ENCODE results near the gene GPR107.

Gene GPR107

GRCh38 chr9:130137081-130137640, 83.5 kb downstream of the GPR107 start (continued):
- TF ChIP-seq ZNF8 (CRISPR knock-in tag; IDR thresholded peaks at IDR 0.05) (no peak), ZNF565 (CRISPR knock-in tag; conservative IDR thresholded peaks at IDR 0.05; ENCODE audit: low read depth) (no peak), PPARA (CRISPR knock-in tag; IDR thresholded peaks at IDR 0.05; ENCODE audit: borderline replicate concordance) (no peak)

GRCh38 chr9:130137641-130138081, 84.0 kb downstream of the GPR107 start:
- no peak for ATAC-seq
- TF ChIP-seq ESRRG (CRISPR knock-in tag; IDR thresholded peaks at IDR 0.05) (no peak), SNAI2 (CRISPR knock-in tag; IDR thresholded peaks at IDR 0.05) (no peak), ZFP30 (CRISPR knock-in tag; IDR thresholded peaks at IDR 0.05) (no peak), ZNF8 (CRISPR knock-in tag; IDR thresholded peaks at IDR 0.05) (no peak), PATZ1 (CRISPR knock-in tag; IDR thresholded peaks at IDR 0.05; ENCODE audit: borderline replicate concordance) (no peak), CREB5 (CRISPR knock-in tag; IDR thresholded peaks at IDR 0.05; ENCODE audit: low read depth) (no peak), ZNF70 (CRISPR knock-in tag; IDR thresholded peaks at IDR 0.05) (no peak), ZFP3 (CRISPR knock-in tag; IDR thresholded peaks at IDR 0.05) (no peak), GLIS3 (CRISPR knock-in tag; IDR thresholded peaks at IDR 0.05) (no peak), ZC3H10 (CRISPR knock-in tag; IDR thresholded peaks at IDR 0.05) (no peak), PPARA (CRISPR knock-in tag; IDR thresholded peaks at IDR 0.05; ENCODE audit: borderline replicate concordance) (no peak), TSHZ2 (CRISPR knock-in tag; IDR thresholded peaks at IDR 0.05) (no peak), ARNTL (CRISPR knock-in tag; IDR thresholded peaks at IDR 0.05; ENCODE audit: borderline replicate concordance, low read depth) (no peak), BACH2 (CRISPR knock-in tag; IDR thresholded peaks at IDR 0.05; ENCODE audit: borderline replicate concordance) (no peak)

GRCh38 chr9:130138171-130138653, 84.5 kb downstream of the GPR107 start:
- peak; percentile 82 for ATAC-seq
- TF ChIP-seq BACH2 (CRISPR knock-in tag; IDR thresholded peaks at IDR 0.05; ENCODE audit: borderline replicate concordance), result no peak

- no peak for TF ChIP-seq BACH2 (CRISPR knock-in tag; IDR thresholded peaks at IDR 0.05; ENCODE audit: borderline replicate concordance)
- no peak for TF ChIP-seq ZFP3 (CRISPR knock-in tag; IDR thresholded peaks at IDR 0.05)
- no peak for TF ChIP-seq TOX (CRISPR knock-in tag; IDR thresholded peaks at IDR 0.05; ENCODE audit: borderline replicate concordance)
- no peak for TF ChIP-seq ARNTL (CRISPR knock-in tag; IDR thresholded peaks at IDR 0.05; ENCODE audit: borderline replicate concordance, low read depth)
- no peak for TF ChIP-seq OSR1 (CRISPR knock-in tag; IDR thresholded peaks at IDR 0.05)
- TF ChIP-seq ZC3H10 (CRISPR knock-in tag; IDR thresholded peaks at IDR 0.05), result no peak
- no peak for TF ChIP-seq CSRNP3 (CRISPR knock-in tag; IDR thresholded peaks at IDR 0.05)
- no peak for TF ChIP-seq GLIS3 (CRISPR knock-in tag; IDR thresholded peaks at IDR 0.05)
- no peak for TF ChIP-seq ZFP30 (CRISPR knock-in tag; IDR thresholded peaks at IDR 0.05)
- no peak for TF ChIP-seq CSDC2 (CRISPR knock-in tag; IDR thresholded peaks at IDR 0.05)
- peak; percentile 59 for ATAC-seq
These were observed 85.1 kb downstream of the GPR107 start for GRCh38 chr9:130138791-130139190.

- no peak for TF ChIP-seq SNAI2 (CRISPR knock-in tag; IDR thresholded peaks at IDR 0.05)
- no peak for TF ChIP-seq ISL1 (CRISPR knock-in tag; IDR thresholded peaks at IDR 0.05)
- ATAC-seq, result no peak
These were observed 85.5 kb downstream of the GPR107 start for GRCh38 chr9:130139251-130139650.
